ENCODE measurements around the gene OSBPL5.
"Not testable (repeated sequence)": the region's sequence is repeated elsewhere in the genome, so short reads cannot be mapped to it uniquely, and the experiment has no call there.

The OSBPL5 gene

DNA sequence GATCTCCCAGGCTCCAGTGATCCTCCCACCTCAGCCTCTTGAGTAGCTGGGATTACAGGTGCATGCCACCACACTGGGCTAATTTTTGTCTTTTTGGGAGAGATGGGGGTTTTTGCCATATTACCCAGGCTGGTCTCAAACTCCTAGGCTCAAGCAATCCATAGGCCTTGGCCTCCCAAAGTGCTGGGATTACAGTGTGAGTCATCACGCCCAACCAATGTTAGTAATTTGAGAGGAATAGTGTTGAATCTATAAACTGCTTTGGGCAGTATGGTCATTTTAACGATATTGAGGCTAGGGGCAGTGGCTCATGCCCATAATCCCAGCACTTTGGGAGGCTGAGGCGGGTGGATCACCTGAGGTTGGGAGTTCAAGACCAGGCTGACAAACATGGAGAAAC, 98.8 kb downstream of the OSBPL5 start:
- H3K4me3 ChIP-seq (ENCODE audit: low read depth in 1 of 5, low read length in 5 of 5); H3K36me3 ChIP-seq (ENCODE audit: control insufficient read depth in 5 of 5, insufficient read depth in 5 of 5, low read length in 5 of 5); H3K9me3 ChIP-seq (ENCODE audit: control insufficient read depth in 5 of 5, low read length in 5 of 5); H3K9ac ChIP-seq (ENCODE audit: low read length in 5 of 5); H3K27me3 ChIP-seq (ENCODE audit: control insufficient read depth in 5 of 5, insufficient read depth in 4 of 5, low read length in 5 of 5); H3K27ac ChIP-seq (ENCODE audit: low read depth, low read length); H3K4me1 ChIP-seq (ENCODE audit: control insufficient read depth in 5 of 5, insufficient read depth in 5 of 5, low read length in 5 of 5): not testable (repeated sequence)

DNA sequence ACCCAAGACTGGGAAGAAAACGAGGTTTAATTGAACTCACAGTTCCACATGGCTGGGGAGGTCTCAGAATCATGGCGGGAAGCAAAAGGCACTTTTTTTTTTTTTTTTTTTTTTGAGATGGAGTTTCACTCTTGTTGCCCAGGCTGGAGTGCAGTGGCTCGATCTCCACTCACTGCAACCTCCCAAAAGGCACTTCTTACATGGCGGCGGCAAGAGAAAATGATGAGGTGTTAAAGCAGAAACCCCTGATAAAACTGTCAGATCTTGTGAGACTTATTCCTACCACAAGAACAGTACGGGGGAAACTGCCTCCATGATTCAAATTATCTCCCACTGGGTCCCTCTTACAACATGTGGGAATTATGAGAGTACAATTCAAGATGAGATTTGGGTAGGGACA, 100.4 kb downstream of the OSBPL5 start:
- not testable (repeated sequence) for H3K4me1 ChIP-seq (ENCODE audit: control insufficient read depth in 5 of 5, insufficient read depth in 5 of 5, low read length in 5 of 5); H3K4me3 ChIP-seq (ENCODE audit: low read depth in 1 of 5, low read length in 5 of 5); H3K9ac ChIP-seq (ENCODE audit: low read length in 5 of 5); H3K27ac ChIP-seq (ENCODE audit: low read depth, low read length); H3K9me3 ChIP-seq (ENCODE audit: control insufficient read depth in 5 of 5, low read length in 5 of 5); H3K27me3 ChIP-seq (ENCODE audit: control insufficient read depth in 5 of 5, insufficient read depth in 4 of 5, low read length in 5 of 5); H3K36me3 ChIP-seq (ENCODE audit: control insufficient read depth in 5 of 5, insufficient read depth in 5 of 5, low read length in 5 of 5)

DNA sequence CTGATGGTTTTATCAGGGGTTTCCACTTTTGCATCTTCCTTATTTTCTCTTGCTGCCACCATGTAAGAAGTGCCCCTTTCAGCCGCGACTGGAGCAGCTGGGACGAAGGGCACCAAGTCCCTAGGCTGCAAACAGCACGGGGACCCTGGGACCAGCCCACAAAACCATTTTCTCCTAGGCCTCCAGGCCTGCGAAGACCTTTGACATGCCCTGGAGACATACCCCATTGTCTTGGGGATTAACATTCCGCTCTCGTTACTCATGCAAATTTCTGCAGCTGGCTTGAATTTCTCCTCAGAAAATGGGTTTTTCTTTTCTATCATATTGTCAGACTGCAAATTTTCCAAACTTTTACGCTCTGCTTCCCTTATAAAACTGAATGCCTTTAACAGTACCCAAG, 101.2 kb downstream of the OSBPL5 start:
- not testable (repeated sequence) for H3K4me1 ChIP-seq (ENCODE audit: control insufficient read depth in 5 of 5, insufficient read depth in 5 of 5, low read length in 5 of 5); H3K36me3 ChIP-seq (ENCODE audit: control insufficient read depth in 5 of 5, insufficient read depth in 5 of 5, low read length in 5 of 5); H3K9me3 ChIP-seq (ENCODE audit: control insufficient read depth in 5 of 5, low read length in 5 of 5); H3K27me3 ChIP-seq (ENCODE audit: control insufficient read depth in 5 of 5, insufficient read depth in 4 of 5, low read length in 5 of 5); H3K4me3 ChIP-seq (ENCODE audit: low read depth in 1 of 5, low read length in 5 of 5); H3K27ac ChIP-seq (ENCODE audit: low read depth, low read length); H3K9ac ChIP-seq (ENCODE audit: low read length in 5 of 5)

DNA sequence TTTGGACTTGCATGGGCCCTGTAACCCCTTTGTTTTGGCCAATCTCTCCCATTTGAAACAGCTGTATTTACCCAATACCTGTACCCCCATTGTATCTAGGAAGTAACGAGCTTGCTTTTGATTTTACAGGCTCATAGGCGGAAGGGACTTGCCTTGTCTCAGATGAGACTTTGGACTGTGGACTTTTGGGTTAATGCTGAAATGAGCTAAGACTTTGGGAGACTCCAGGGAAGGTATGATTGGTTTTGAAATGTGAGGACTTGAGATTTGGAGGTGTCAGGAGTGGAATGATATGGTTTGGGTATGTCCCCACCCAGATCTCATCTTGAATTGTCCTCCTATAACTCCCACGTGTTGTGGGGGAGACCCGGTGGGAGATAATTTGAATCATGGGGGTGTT, 101.7 kb downstream of the OSBPL5 start:
- H3K9ac ChIP-seq (ENCODE audit: low read length in 5 of 5); H3K9me3 ChIP-seq (ENCODE audit: control insufficient read depth in 5 of 5, low read length in 5 of 5); H3K27me3 ChIP-seq (ENCODE audit: control insufficient read depth in 5 of 5, insufficient read depth in 4 of 5, low read length in 5 of 5); H3K27ac ChIP-seq (ENCODE audit: low read depth, low read length); H3K4me3 ChIP-seq (ENCODE audit: low read depth in 1 of 5, low read length in 5 of 5); H3K36me3 ChIP-seq (ENCODE audit: control insufficient read depth in 5 of 5, insufficient read depth in 5 of 5, low read length in 5 of 5); H3K4me1 ChIP-seq (ENCODE audit: control insufficient read depth in 5 of 5, insufficient read depth in 5 of 5, low read length in 5 of 5): not testable (repeated sequence)

DNA sequence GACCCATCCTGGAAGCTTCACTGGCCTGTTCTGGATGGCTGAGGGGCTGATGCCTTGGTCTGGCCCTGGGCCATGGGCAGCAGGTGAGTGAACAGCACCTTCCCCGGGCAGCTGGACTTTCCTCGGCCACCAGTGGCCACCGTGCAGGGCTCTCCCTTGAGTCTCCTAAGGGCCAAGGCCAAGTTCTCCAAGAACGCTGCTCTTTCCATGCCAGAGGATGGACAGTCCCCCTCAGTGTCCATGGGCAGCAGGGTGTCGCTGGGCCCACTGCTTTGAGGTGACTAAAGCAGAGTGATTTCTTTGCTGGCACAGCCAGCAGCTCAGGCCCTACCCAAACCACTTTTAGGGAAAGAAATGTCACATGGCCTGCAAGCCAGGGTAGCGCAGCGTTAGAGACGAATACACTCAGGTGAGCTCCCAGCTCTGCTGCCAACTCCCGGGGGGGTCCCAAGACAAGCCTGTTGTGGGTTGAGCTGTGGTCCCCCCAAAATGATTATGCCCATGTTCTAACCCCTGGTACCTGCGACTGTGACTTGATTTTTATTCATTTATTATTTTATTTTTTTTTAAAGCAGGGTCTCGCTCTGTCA, 104.6 kb downstream of the OSBPL5 start:
- H3K27ac ChIP-seq (ENCODE audit: low read depth, low read length): no peak overlapping the region
- H3K4me3 ChIP-seq (ENCODE audit: low read depth in 1 of 5, low read length in 5 of 5): no peak overlapping the region
- H3K9ac ChIP-seq (ENCODE audit: low read length in 5 of 5): no peak overlapping the region
- H3K36me3 ChIP-seq (ENCODE audit: control insufficient read depth in 5 of 5, insufficient read depth in 5 of 5, low read length in 5 of 5): no peaks in the 10 kb centered on the region
- no peaks in the 10 kb centered on the region for H3K27me3 ChIP-seq (ENCODE audit: control insufficient read depth in 5 of 5, insufficient read depth in 4 of 5, low read length in 5 of 5)
- H3K9me3 ChIP-seq (ENCODE audit: control insufficient read depth in 5 of 5, low read length in 5 of 5): no peaks in the 10 kb centered on the region
- H3K4me1 ChIP-seq (ENCODE audit: control insufficient read depth in 5 of 5, insufficient read depth in 5 of 5, low read length in 5 of 5): peaks cover 10 to 29% (median 22%) of the 10 kb centered on the region in 5 donors

DNA sequence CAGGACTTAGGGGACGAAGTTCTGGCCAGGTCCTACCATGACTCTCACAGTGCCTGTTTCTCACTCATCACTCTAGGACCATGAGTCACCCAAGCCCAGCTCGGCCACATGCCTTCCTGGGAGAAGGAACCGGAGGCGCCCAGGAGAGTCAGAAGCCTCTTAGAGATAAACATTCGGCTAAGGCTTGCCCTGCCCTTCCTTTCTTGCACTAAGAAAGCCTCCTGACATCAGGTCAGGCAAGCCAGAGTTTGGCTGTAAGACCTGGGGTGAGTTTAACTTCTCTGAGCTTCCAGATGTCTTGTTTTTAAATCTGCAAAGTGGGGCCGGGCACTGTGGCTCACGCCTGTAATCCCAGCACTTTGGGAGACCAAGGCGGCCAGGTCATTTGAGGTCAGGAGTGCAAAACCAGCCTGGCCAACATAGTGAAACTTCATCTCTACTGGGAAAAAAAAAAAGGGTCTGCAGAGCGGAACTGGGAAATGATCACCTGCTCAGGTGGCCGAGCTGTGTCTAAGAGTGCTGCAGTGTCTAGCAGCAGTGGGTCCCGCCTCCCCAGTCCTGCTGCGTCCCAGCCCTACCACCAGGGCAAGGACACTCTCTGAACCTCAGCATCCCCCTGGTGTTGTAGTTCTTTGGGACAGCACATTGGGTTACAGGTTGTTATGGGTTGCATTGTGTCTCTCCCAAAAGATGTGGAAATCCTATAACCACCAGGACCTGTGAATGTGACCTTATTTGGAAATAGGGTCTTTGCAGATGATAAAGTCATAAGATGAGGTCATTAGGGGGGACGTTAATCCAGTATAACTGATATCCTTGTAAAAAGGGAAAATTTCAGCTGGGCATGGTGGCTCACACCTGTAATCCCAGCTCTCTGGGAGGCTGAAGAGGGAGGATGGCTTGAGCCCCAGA, 106.1 kb downstream of the OSBPL5 start:
- H3K27ac ChIP-seq (ENCODE audit: low read depth, low read length): peak overlapping the region; percentile 41
- H3K4me1 ChIP-seq (ENCODE audit: control insufficient read depth in 5 of 5, insufficient read depth in 5 of 5, low read length in 5 of 5): peaks cover 12 to 40% (median 30%) of the 10 kb centered on the region in 5 donors
- no peak overlapping the region for H3K9ac ChIP-seq (ENCODE audit: low read length in 5 of 5)
- H3K4me3 ChIP-seq (ENCODE audit: low read depth in 1 of 5, low read length in 5 of 5): no peak overlapping the region
- no peaks in the 10 kb centered on the region for H3K9me3 ChIP-seq (ENCODE audit: control insufficient read depth in 5 of 5, low read length in 5 of 5)
- peaks cover 0 to 6% (median 3%) of the 10 kb centered on the region in 5 donors for H3K36me3 ChIP-seq (ENCODE audit: control insufficient read depth in 5 of 5, insufficient read depth in 5 of 5, low read length in 5 of 5)
- H3K27me3 ChIP-seq (ENCODE audit: control insufficient read depth in 5 of 5, insufficient read depth in 4 of 5, low read length in 5 of 5): no peaks in the 10 kb centered on the region

DNA sequence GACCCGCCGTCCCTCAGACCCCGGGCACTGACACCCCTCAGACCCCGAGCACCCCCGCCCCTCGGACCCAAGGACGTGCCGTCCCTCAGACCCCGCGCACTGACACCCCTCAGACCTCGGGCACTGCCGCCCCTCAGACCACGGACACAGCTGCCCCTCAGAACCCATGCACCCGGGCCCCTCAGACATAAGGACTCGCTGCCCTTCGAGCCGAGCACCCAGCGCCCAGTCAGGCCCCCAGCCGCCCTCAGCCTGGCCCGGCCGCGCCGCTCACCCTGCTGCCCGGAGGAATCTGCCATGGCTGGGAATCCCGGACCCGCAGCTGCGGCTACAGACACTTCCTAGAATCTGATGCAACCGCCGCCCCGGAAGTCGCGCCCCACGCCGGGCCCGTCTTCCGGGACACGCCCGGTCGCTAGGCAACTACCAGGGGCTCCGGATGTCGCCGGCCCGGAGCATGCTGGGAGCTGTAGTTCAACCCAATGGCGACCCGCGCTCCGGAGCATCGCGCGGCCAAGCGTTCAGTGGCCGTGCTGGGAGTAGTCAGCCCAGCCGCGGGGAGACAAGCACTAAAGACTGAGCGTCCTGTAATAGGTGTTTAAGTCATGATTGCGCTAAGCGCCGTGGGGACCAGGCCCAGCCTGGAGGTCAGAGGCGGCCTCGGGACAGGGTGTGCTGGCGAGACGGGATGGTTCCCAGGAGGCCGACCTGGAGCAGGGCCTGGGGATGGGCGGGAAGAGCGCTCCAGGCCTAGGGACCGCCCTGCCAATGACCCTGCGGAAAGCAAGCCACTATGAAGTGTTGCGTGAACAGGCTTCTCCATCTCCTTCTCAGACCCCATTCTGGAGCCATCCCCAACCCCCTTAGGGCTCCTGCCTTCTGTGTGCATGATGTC, 107.8 kb downstream of the OSBPL5 start, which contains the start of gene CARS1:
Gene CARS1, minus strand, starts transcription at position 355 of the 895 bp plus-strand sequence. Its CDS starts 56 bp downstream, at position 299.
- H3K4me1 ChIP-seq (ENCODE audit: control insufficient read depth in 5 of 5, insufficient read depth in 5 of 5, low read length in 5 of 5): peaks cover 14 to 54% (median 34%) of the 10 kb centered on the region in 5 donors
- peaks cover 0 to 10% (median 10%) of the 10 kb centered on the region in 5 donors for H3K36me3 ChIP-seq (ENCODE audit: control insufficient read depth in 5 of 5, insufficient read depth in 5 of 5, low read length in 5 of 5)
- H3K27me3 ChIP-seq (ENCODE audit: control insufficient read depth in 5 of 5, insufficient read depth in 4 of 5, low read length in 5 of 5): no peaks in the 10 kb centered on the region
- H3K4me3 ChIP-seq (ENCODE audit: low read depth in 1 of 5, low read length in 5 of 5): peak within 1 kb of the TSS; percentile 79 to 88 (median 87)
- no peaks in the 10 kb centered on the region for H3K9me3 ChIP-seq (ENCODE audit: control insufficient read depth in 5 of 5, low read length in 5 of 5)
- H3K9ac ChIP-seq (ENCODE audit: low read length in 5 of 5): peak within 1 kb of the TSS; percentile 89 to 97 (median 93)
- H3K27ac ChIP-seq (ENCODE audit: low read depth, low read length): peak within 1 kb of the TSS; percentile 92

DNA sequence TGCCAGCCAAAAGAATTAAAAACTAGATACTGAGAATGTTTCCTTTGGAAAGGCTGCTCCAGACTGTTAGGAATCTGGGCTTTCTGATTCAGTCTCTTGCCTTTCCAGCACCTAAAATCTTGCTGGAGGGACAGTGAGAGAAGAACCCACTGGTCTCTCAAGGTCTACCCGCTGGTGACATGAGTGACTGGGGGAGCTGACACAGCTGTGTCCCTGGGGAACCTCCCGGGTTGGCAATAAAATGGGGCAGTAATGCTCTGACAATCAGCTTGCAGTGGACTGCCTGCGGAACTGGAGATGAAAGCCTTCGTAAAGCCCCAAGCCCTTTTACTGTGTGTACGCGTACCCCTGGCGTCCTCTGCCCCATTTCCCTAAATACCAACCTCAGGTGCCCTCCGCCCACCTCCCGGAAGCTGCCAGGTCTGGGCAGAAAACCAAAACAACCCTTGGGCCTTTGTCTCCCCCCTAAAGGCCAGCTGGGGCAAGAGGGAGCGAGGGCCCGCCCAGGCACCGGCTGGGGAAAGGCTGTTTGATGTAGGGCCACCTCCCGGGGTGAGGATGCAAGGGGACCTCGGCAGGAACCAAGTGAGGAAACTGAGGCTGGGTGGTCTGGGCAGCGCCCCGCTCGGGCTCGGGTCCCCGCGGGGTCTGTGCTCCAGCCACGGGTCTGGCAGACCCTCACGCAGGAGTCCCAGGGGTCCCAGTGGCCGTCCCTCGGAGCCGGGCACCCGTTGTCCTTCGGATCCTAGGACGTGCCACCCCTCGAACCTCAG, 108.6 kb downstream of the OSBPL5 start:
- H3K4me1 ChIP-seq (ENCODE audit: control insufficient read depth in 5 of 5, insufficient read depth in 5 of 5, low read length in 5 of 5): peaks cover 19 to 62% (median 42%) of the 10 kb centered on the region in 5 donors
- peak overlapping the region; percentile 89 to 97 (median 93) for H3K9ac ChIP-seq (ENCODE audit: low read length in 5 of 5)
- no peaks in the 10 kb centered on the region for H3K27me3 ChIP-seq (ENCODE audit: control insufficient read depth in 5 of 5, insufficient read depth in 4 of 5, low read length in 5 of 5)
- H3K4me3 ChIP-seq (ENCODE audit: low read depth in 1 of 5, low read length in 5 of 5): peak overlapping the region; percentile 79 to 88 (median 87)
- peak overlapping the region; percentile 92 for H3K27ac ChIP-seq (ENCODE audit: low read depth, low read length)
- no peaks in the 10 kb centered on the region for H3K9me3 ChIP-seq (ENCODE audit: control insufficient read depth in 5 of 5, low read length in 5 of 5)
- H3K36me3 ChIP-seq (ENCODE audit: control insufficient read depth in 5 of 5, insufficient read depth in 5 of 5, low read length in 5 of 5): peaks cover 0 to 14% (median 10%) of the 10 kb centered on the region in 5 donors

DNA sequence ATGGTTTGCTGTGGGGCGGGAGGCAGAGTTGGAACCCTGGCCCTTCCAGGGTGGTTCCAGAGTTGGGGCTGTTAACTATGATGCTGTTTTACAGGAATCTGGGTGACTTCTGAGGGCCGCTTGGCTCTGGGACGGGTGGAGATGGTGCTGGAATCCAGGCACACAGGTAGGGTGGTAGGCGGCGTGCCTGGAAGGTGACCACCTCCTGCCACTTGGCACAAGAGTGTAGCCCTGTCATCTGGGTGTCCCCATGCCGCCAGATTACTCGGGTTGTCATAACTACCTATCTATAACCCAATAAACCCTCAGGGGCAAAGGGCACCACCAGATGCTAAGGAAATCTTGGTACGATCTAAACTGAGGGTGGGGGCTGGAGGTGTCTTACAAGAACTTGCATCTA, 109.2 kb downstream of the OSBPL5 start:
- no peaks in the 10 kb centered on the region for H3K27me3 ChIP-seq (ENCODE audit: control insufficient read depth in 5 of 5, insufficient read depth in 4 of 5, low read length in 5 of 5)
- H3K27ac ChIP-seq (ENCODE audit: low read depth, low read length): peak overlapping the region; percentile 92
- peaks cover 0 to 14% (median 10%) of the 10 kb centered on the region in 5 donors for H3K36me3 ChIP-seq (ENCODE audit: control insufficient read depth in 5 of 5, insufficient read depth in 5 of 5, low read length in 5 of 5)
- no peaks in the 10 kb centered on the region for H3K9me3 ChIP-seq (ENCODE audit: control insufficient read depth in 5 of 5, low read length in 5 of 5)
- H3K4me3 ChIP-seq (ENCODE audit: low read depth in 1 of 5, low read length in 5 of 5): peak overlapping the region; percentile 79 to 88 (median 87)
- H3K9ac ChIP-seq (ENCODE audit: low read length in 5 of 5): peak overlapping the region; percentile 89 to 97 (median 93)
- H3K4me1 ChIP-seq (ENCODE audit: control insufficient read depth in 5 of 5, insufficient read depth in 5 of 5, low read length in 5 of 5): peaks cover 19 to 68% (median 48%) of the 10 kb centered on the region in 5 donors

All from subcutaneous abdominal adipose tissue (tissue), 5 donors.